GM12892 (cell line): ENCODE results near the gene ZNF784.

Experiments
- POLR2A ChIP-seq: IDR thresholded peaks from 2 replicates; pipeline ENCODE4 v1.6.1; 2011; ENCODE audit warnings: low read depth, low read length, control low read depth
- POLR2AphosphoS5 ChIP-seq: IDR thresholded peaks from 2 replicates; pipeline ENCODE4 v1.6.1; 2011; ENCODE audit warnings: low read depth, low read length, control low read depth
- TAF1 ChIP-seq: IDR thresholded peaks from 2 replicates; pipeline ENCODE4 v1.6.1; 2011; ENCODE audit warnings: low read depth, mild to moderate bottlenecking, control low read depth, low read length, borderline replicate concordance

- TF ChIP-seq POLR2A: no peak
- no peak for TF ChIP-seq POLR2AphosphoS5
- no peak for TF ChIP-seq TAF1
These were observed 20.6 kb downstream of the ZNF784 start for GRCh38 chr19:55603581-55604292.
